Endothelial cell of umbilical vein (primary cell): ENCODE results near the gene ITM2C. TPM values are rescaled to one million over a fixed set of nuclear protein-coding genes. Genes with fewer than 3 reads are reported as not detected.

Experiments
- BruUV-seq: library from RNA; stranded (reverse); fragments of 400-500 nt; replicated peaks from 2 replicates; lab custom pipeline; 2021; lab: Mats Ljungman, UMichigan
- CTCF ChIA-PET: fragments of 300-600, 350-600 bp; sonication (Branson Sonifier 250); formaldehyde crosslinking; loops from one replicate; lab custom pipeline; 2021; ENCODE audit warnings: antibody characterized with exemption, inconsistent platforms; lab: Charles Lee
- POLR2A ChIA-PET: fragments of 300-600, 350-600 bp; sonication (Branson Sonifier 250); formaldehyde crosslinking; loops from one replicate; lab custom pipeline; 2021; ENCODE audit warnings: antibody characterized with exemption, inconsistent platforms; lab: Charles Lee
- DNase-seq: peaks from one replicate; pipeline ENCODE4 v3.0.0-alpha.2; 2011; ENCODE audit warnings: low read depth, low spot score
- FAIRE-seq: peaks from 2 replicates; lab custom pipeline; 2011; peaks lifted over from hg19 to GRCh38; lab: Jason Lieb, UNC
- H2AFZ ChIP-seq: 2 replicates; pipeline ENCODE4 v1.6.0; 2012; ENCODE audit warnings: low read depth, low read length, control low read depth, inconsistent platforms
- H3K27ac ChIP-seq: 2 replicates; pipeline ENCODE4 v1.5.1; 2011; ENCODE audit warnings: low read depth, mild to moderate bottlenecking, control low read depth, low read length, moderate library complexity; ENCODE audit not compliant: insufficient read depth
- H3K27me3 ChIP-seq, 2 experiments: 2 replicates each; pipeline versions ENCODE4 v1.6.0 to v1.6.1; 2011; ENCODE audit warnings: low read length in 2 of 2, mixed read lengths in 1 of 2; ENCODE audit not compliant: control insufficient read depth in 2 of 2, insufficient read depth in 2 of 2
- H3K36me3 ChIP-seq, 2 experiments: 2 replicates in 1 of 2; 3 replicates in 1 of 2; pipeline ENCODE4 v1.5.1; 2011; ENCODE audit warnings: low read length in 2 of 2, mild to moderate bottlenecking in 1 of 2, moderate library complexity in 1 of 2; ENCODE audit not compliant: control insufficient read depth in 2 of 2, insufficient read depth in 2 of 2; ENCODE audit errors: extremely low read depth in 1 of 2
- H3K4me1 ChIP-seq: 3 replicates; pipeline ENCODE4 v1.5.1; 2011; ENCODE audit warnings: mild to moderate bottlenecking, low read length; ENCODE audit not compliant: control insufficient read depth, insufficient read depth; ENCODE audit errors: extremely low read depth
- H3K4me2 ChIP-seq: 2 replicates; pipeline ENCODE4 v1.6.1; 2011; ENCODE audit warnings: low read length, control low read depth, mixed read lengths; ENCODE audit not compliant: insufficient read depth
- H3K4me3 ChIP-seq, 3 experiments: fragments of 200-600 bp in 1 of 3; sonication (generic), shearing (Covaris generic) in 1 of 3; replicated peaks in 1 of 3; 2 replicates each; pipeline ENCODE4 v1.5.1; 2011 to 2016; ENCODE audit warnings: control low read depth in 3 of 3, low read length in 3 of 3, mild to moderate bottlenecking in 2 of 3, inconsistent platforms in 1 of 3, low read depth in 1 of 3, moderate library complexity in 1 of 3; ENCODE audit not compliant: insufficient read depth in 1 of 3
- H3K79me2 ChIP-seq: 2 replicates; pipeline ENCODE4 v1.6.0; 2012; ENCODE audit warnings: low read length, inconsistent platforms; ENCODE audit not compliant: control insufficient read depth, insufficient read depth
- H3K9ac ChIP-seq: replicated peaks from 2 replicates; pipeline ENCODE3; 2011; ENCODE audit warnings: low read length, control low read depth; ENCODE audit not compliant: insufficient read depth; ENCODE audit errors: extremely low read depth
- H3K9me1 ChIP-seq: replicated peaks from 3 replicates; pipeline ENCODE4 v1.6.0; 2011; ENCODE audit warnings: mild to moderate bottlenecking, low read length; ENCODE audit not compliant: control insufficient read depth, insufficient read depth; ENCODE audit errors: extremely low read depth
- H3K9me3 ChIP-seq: replicated peaks from 2 replicates; pipeline ENCODE4 v1.5.1; 2012; ENCODE audit warnings: low read length, inconsistent platforms; ENCODE audit not compliant: control insufficient read depth, insufficient read depth
- H4K20me1 ChIP-seq: replicated peaks from 2 replicates; pipeline ENCODE3; 2011; ENCODE audit warnings: mild to moderate bottlenecking, low read length; ENCODE audit not compliant: control insufficient read depth, insufficient read depth; ENCODE audit errors: extremely low read depth
- CTCF ChIP-seq, 2 donors: IDR thresholded peaks; 1 replicate in 1 of 2; 2 replicates in 1 of 2; pipeline ENCODE4 v1.5.1; 2011; ENCODE audit warnings: low read length in 2 of 2, mild to moderate bottlenecking in 2 of 2, moderate library complexity in 2 of 2, control low read depth in 1 of 2, inconsistent platforms in 1 of 2, low read depth in 1 of 2; ENCODE audit not compliant: insufficient read depth in 1 of 2; ENCODE audit errors: extremely low read depth in 1 of 2
- EZH2 ChIP-seq: IDR thresholded peaks from 2 replicates; pipeline ENCODE4 v1.6.1; 2012; ENCODE audit warnings: borderline replicate concordance, low read depth, mild to moderate bottlenecking, moderate library complexity, low read length, inconsistent platforms; ENCODE audit not compliant: severe bottlenecking
- FOS ChIP-seq: IDR thresholded peaks from 2 replicates; pipeline ENCODE4 v1.6.1; 2011; ENCODE audit warnings: mild to moderate bottlenecking, low read length, moderate library complexity, borderline replicate concordance; ENCODE audit not compliant: insufficient read depth
- GATA2 ChIP-seq: IDR thresholded peaks from 2 replicates; pipeline ENCODE4 v1.7.0; 2011; ENCODE audit warnings: low read depth, mild to moderate bottlenecking, moderate library complexity, mixed read lengths, low read length; ENCODE audit not compliant: insufficient read length, insufficient read depth
- JUN ChIP-seq: IDR thresholded peaks from 2 replicates; pipeline ENCODE4 v1.6.1; 2011; ENCODE audit warnings: borderline replicate concordance, low read depth; ENCODE audit not compliant: insufficient read length, insufficient read depth
- MAX ChIP-seq: IDR thresholded peaks from 2 replicates; pipeline ENCODE4 v1.6.1; 2011; ENCODE audit not compliant: insufficient read depth, insufficient read length
- MYC ChIP-seq: IDR thresholded peaks from one replicate; pipeline ENCODE4 v1.6.1; 2011; ENCODE audit warnings: mild to moderate bottlenecking, low read depth, low read length
- POLR2A ChIP-seq: IDR thresholded peaks from 2 replicates; pipeline ENCODE4 v1.6.1; 2012; ENCODE audit warnings: low read depth, mild to moderate bottlenecking, control low read depth, low read length
- POLR2AphosphoS5 ChIP-seq: IDR thresholded peaks from 2 replicates; pipeline ENCODE4 v1.6.1; 2012; ENCODE audit warnings: low read depth, mild to moderate bottlenecking, control low read depth, low read length, moderate library complexity; ENCODE audit not compliant: insufficient read depth
- dilution Hi-C: fragments of 300-500 bp; cut with MboI; formaldehyde crosslinking; loops from one replicate; pipeline ENCODE4 v1.15.0; 2019; ENCODE audit warnings: low sequenced_read_pairs; ENCODE audit not compliant: extremely low pct_ligation_motif_present
- intact Hi-C: fragments of 100-400 bp; cut with micrococcal nuclease; formaldehyde crosslinking; loops from one replicate; pipeline ENCODE4 v1.10.0; 2022
- polyA plus RNA-seq, 4 experiments: library from polyadenylated mRNA; depleted of rRNA in 3 of 4; stranded (reverse) in 3 of 4; unstranded in 1 of 4; fragments of >200 nt; gene quantifications; 2 replicates each; pipeline versions ENCODE4 v1.2.1 to v1.2.3, GENCODE V29; 2011 to 2012; ENCODE audit warnings: missing spikeins in 1 of 4
- total RNA-seq: library from RNA; stranded (reverse); gene quantifications from 2 replicates; pipeline ENCODE4 v1.2.3, GENCODE V29; 2021

ITM2C gene
- total and polyA plus RNA-seq, 2 donors (not counting 3 experiments of a cell fraction or from before 2014, with no cell fraction given): 12.0 to 12.1 TPM

GRCh38 chr2:230895536-230896345 is 31.0 kb downstream of the ITM2C start:
- no peak for TF ChIP-seq GATA2
- TF ChIP-seq FOS: no peak
- TF ChIP-seq POLR2A: no peak
- TF ChIP-seq EZH2: no peak
- no peak for TF ChIP-seq CTCF (IDR thresholded peaks at IDR 0.05; ENCODE audit: extremely low read depth in 1 of 2, insufficient read depth in 1 of 2, low read depth in 1 of 2, low read length in 2 of 2)
- TF ChIP-seq JUN: no peak
- TF ChIP-seq MYC: no peak
- no peak for TF ChIP-seq MAX
- TF ChIP-seq POLR2AphosphoS5: no peak
- Histone ChIP-seq H2AFZ (no peak overlapping the region), H3K27me3 (peaks cover 0 to 2% of the 10 kb centered on the region in 2 experiments), H3K27ac (no peak overlapping the region), H3K4me3 (no peak overlapping the region), H3K9me3 (no peaks in the 10 kb centered on the region), H3K9ac (no peak overlapping the region), H3K36me3 (no peaks in the 10 kb centered on the region), H3K9me1 (no peaks in the 10 kb centered on the region), H3K79me2 (no peaks in the 10 kb centered on the region), H3K4me1 (no peaks in the 10 kb centered on the region), H4K20me1 (no peaks in the 10 kb centered on the region), H3K4me2 (no peak overlapping the region)
- FAIRE-seq: no peak
- ChIA-PET POLR2A (no interaction called here), CTCF (interaction anchor here (1.9 kb wide), 1 partner anchor 92 kb away, joined by 4 read pairs; no protein-coding TSS in a partner anchor)
- intact Hi-C loops (no loop called here), dilution Hi-C loops (no loop called here)
- no peak for DNase-seq
- BruUV-seq: no TSS peak
